Colonic mucosa (tissue), 4 donors: Measurements from ENCODE around the gene DLG2. TPM values are rescaled to one million over a fixed set of nuclear protein-coding genes. Genes with fewer than 3 reads are reported as not detected.

Experiments
- DNase-seq: peaks from one replicate; pipeline ENCODE4 v3.0.0-alpha.2; 2020
- H3K27ac ChIP-seq: fragments of 200-600 bp; one replicate; pipeline ENCODE4 v1.8.0; 2021
- H3K27me3 ChIP-seq: fragments of 200-600 bp; one replicate; pipeline ENCODE4 v1.8.0; 2021
- H3K36me3 ChIP-seq: fragments of 200-600 bp; one replicate; pipeline ENCODE4 v1.8.0; 2021
- H3K4me1 ChIP-seq: fragments of 200-600 bp; one replicate; pipeline ENCODE4 v1.8.0; 2021; ENCODE audit warnings: mild to moderate bottlenecking
- H3K4me3 ChIP-seq: fragments of 200-600 bp; one replicate; pipeline ENCODE4 v1.8.0; 2021
- H3K9ac ChIP-seq, 2 donors: one replicate each; pipeline ENCODE4 v1.7.0; 2013; ENCODE audit warnings: control low read depth in 2 of 2, low read depth in 2 of 2, low read length in 2 of 2
- H3K9me3 ChIP-seq: fragments of 200-600 bp; one replicate; pipeline ENCODE4 v1.8.0; 2021
- CTCF ChIP-seq: fragments of 200-600 bp; IDR thresholded peaks from one replicate; pipeline ENCODE4 v1.8.0; 2022; ENCODE audit warnings: antibody characterized with exemption, mild to moderate bottlenecking
- intact Hi-C: fragments of 100-400 bp; cut with DNase I; formaldehyde crosslinking; loops from one replicate; pipeline ENCODE4 v1.14.1; 2022
- total RNA-seq, 2 donors: library from RNA; stranded (reverse); fragmentation: NEBNext Ultra II Directional in 1 of 2; extraction: Animal tissue kit (Norgen Biotek cat#: 25700) in 1 of 2; gene quantifications; one replicate each; pipeline ENCODE4 v1.2.1, GENCODE V29; 2021
- donor health status: healthy.
- donor health status: DM: no; HTN: no; CAD: no.
- donor health status: DM: no; HTN: no; CAD: no.

The DLG2 gene
- total RNA-seq, 2 donors from 2014 or later, result 1.4 to 3.3 TPM

GRCh38 chr11:84981301-84981700 is 645.8 kb downstream of the DLG2 start:
- Histone ChIP-seq H3K27me3 (no peaks in the 10 kb centered on the region), H3K9me3 (no peaks in the 10 kb centered on the region), H3K27ac (no peak overlapping the region), H3K36me3 (no peaks in the 10 kb centered on the region), H3K4me1 (no peaks in the 10 kb centered on the region), H3K4me3 (no peak overlapping the region), H3K9ac (no peak overlapping the region)
- intact Hi-C loops, result no loop called here
- no peak for TF ChIP-seq CTCF
- DNase-seq, result no peak

GRCh38 chr11:84969103-84969502 is 658.0 kb downstream of the DLG2 start:
- no peak for DNase-seq
- Histone ChIP-seq H3K36me3 (no peaks in the 10 kb centered on the region), H3K4me1 (no peaks in the 10 kb centered on the region), H3K9me3 (no peaks in the 10 kb centered on the region), H3K9ac (no peak overlapping the region), H3K27ac (no peak overlapping the region), H3K4me3 (no peak overlapping the region), H3K27me3 (no peaks in the 10 kb centered on the region)
- intact Hi-C loops, result no loop called here
- no peak for TF ChIP-seq CTCF

- Histone ChIP-seq H3K27me3 (no peaks in the 10 kb centered on the region), H3K9me3 (no peaks in the 10 kb centered on the region)
These were observed 661.7 kb downstream of the DLG2 start for GRCh38 chr11:84965484-84965883.

GRCh38 chr11:84963240-84963639 is 663.9 kb downstream of the DLG2 start:
- H3K9ac ChIP-seq, result no peak overlapping the region
- DNase-seq, result no peak

More at GRCh38 chr11:84965484-84965883, 661.7 kb downstream of the DLG2 start:
- Histone ChIP-seq H3K36me3 (no peaks in the 10 kb centered on the region), H3K4me1 (no peaks in the 10 kb centered on the region), H3K27ac (no peak overlapping the region), H3K4me3 (no peak overlapping the region), H3K9ac (no peak overlapping the region)
- no peak for TF ChIP-seq CTCF
- intact Hi-C loops, result no loop called here
- no peak for DNase-seq

GRCh38 chr11:84962018-84962417 is 665.1 kb downstream of the DLG2 start:
- Histone ChIP-seq H3K4me1 (no peaks in the 10 kb centered on the region), H3K9ac (no peak overlapping the region), H3K27ac (no peak overlapping the region), H3K27me3 (no peaks in the 10 kb centered on the region), H3K36me3 (no peaks in the 10 kb centered on the region), H3K9me3 (no peaks in the 10 kb centered on the region), H3K4me3 (no peak overlapping the region)
- no peak for TF ChIP-seq CTCF
- DNase-seq, result no peak
- intact Hi-C loops, result no loop called here

More at GRCh38 chr11:84963240-84963639, 663.9 kb downstream of the DLG2 start:
- intact Hi-C loops, result no loop called here
- no peaks in the 10 kb centered on the region for H3K4me1 ChIP-seq
- no peak for TF ChIP-seq CTCF
- no peak overlapping the region for H3K27ac ChIP-seq
- H3K4me3 ChIP-seq, result no peak overlapping the region
- no peaks in the 10 kb centered on the region for H3K27me3 ChIP-seq
- H3K36me3 ChIP-seq, result no peaks in the 10 kb centered on the region
- H3K9me3 ChIP-seq, result no peaks in the 10 kb centered on the region

- H3K27ac ChIP-seq, result no peak overlapping the region
- H3K27me3 ChIP-seq, result no peaks in the 10 kb centered on the region
- DNase-seq, result no peak
- H3K4me3 ChIP-seq, result no peak overlapping the region
- intact Hi-C loops, result no loop called here
- H3K4me1 ChIP-seq, result no peaks in the 10 kb centered on the region
- no peaks in the 10 kb centered on the region for H3K36me3 ChIP-seq
- TF ChIP-seq CTCF, result no peak
- H3K9me3 ChIP-seq, result no peaks in the 10 kb centered on the region
- H3K9ac ChIP-seq, result no peak overlapping the region
These were observed 668.8 kb downstream of the DLG2 start for GRCh38 chr11:84958295-84958694.
